GM21528 (cell line): ENCODE measurements around the gene NUMBL.
"Not testable (repeated sequence)": the region's sequence is repeated elsewhere in the genome, so short reads cannot be mapped to it uniquely, and the experiment has no call there.

ENCODE experiments used
- ATAC-seq: cut with Tn5 transposase; IDR thresholded peaks from one replicate; pipeline ENCODE4 v1.9.1; 2021; ENCODE audit warnings: mild to moderate bottlenecking, moderate library complexity; ENCODE audit not compliant: unreplicated experiment, low FRiP score

NUMBL gene

GRCh38 chr19:40690050-40690692 lies at the start of gene NUMBL:
Gene NUMBL (minus strand): TSS chr19:40690651. CDS start chr19:40690483, 168 bp downstream.
- ATAC-seq: peak; percentile 8

- ATAC-seq: no peak
These were observed 48.8 kb upstream of the NUMBL start for GRCh38 chr19:40739030-40739839.

- no peak for ATAC-seq
These were observed 46.7 kb upstream of the NUMBL start for GRCh38 chr19:40737102-40737644.

GRCh38 chr19:40736661-40737060 lies 46.2 kb upstream of the NUMBL start:
- no peak for ATAC-seq

- ATAC-seq: no peak
These were observed 44.7 kb upstream of the NUMBL start for GRCh38 chr19:40735013-40735771.

GRCh38 chr19:40733149-40733548 lies 42.7 kb upstream of the NUMBL start:
- no peak for ATAC-seq

- ATAC-seq: not testable (repeated sequence)
These were observed 41.9 kb upstream of the NUMBL start for GRCh38 chr19:40732304-40732703.

GRCh38 chr19:40730065-40730464 lies 39.6 kb upstream of the NUMBL start:
- not testable (repeated sequence) for ATAC-seq

- ATAC-seq: no peak
These were observed 35.8 kb upstream of the NUMBL start for GRCh38 chr19:40726279-40726678.

- ATAC-seq: no peak
These were observed 34.4 kb upstream of the NUMBL start for GRCh38 chr19:40724855-40725254.

GRCh38 chr19:40724315-40724714 lies 33.9 kb upstream of the NUMBL start:
- ATAC-seq: no peak

GRCh38 chr19:40723661-40724254 lies 33.3 kb upstream of the NUMBL start:
- no peak for ATAC-seq

- ATAC-seq: no peak
These were observed 31.6 kb upstream of the NUMBL start for GRCh38 chr19:40721936-40722661.

- ATAC-seq: no peak
These were observed 30.7 kb upstream of the NUMBL start for GRCh38 chr19:40721140-40721486.

GRCh38 chr19:40719414-40719894 lies 29.0 kb upstream of the NUMBL start:
- ATAC-seq: no peak

- no peak for ATAC-seq
These were observed 28.4 kb upstream of the NUMBL start for GRCh38 chr19:40718774-40719391.

GRCh38 chr19:40717880-40718773 lies 27.7 kb upstream of the NUMBL start:
- ATAC-seq: no peak

GRCh38 chr19:40717325-40717879 lies 27.0 kb upstream of the NUMBL start:
- no peak for ATAC-seq
